Measurements from ENCODE around the gene TRUB2.

Gene TRUB2

DNA sequence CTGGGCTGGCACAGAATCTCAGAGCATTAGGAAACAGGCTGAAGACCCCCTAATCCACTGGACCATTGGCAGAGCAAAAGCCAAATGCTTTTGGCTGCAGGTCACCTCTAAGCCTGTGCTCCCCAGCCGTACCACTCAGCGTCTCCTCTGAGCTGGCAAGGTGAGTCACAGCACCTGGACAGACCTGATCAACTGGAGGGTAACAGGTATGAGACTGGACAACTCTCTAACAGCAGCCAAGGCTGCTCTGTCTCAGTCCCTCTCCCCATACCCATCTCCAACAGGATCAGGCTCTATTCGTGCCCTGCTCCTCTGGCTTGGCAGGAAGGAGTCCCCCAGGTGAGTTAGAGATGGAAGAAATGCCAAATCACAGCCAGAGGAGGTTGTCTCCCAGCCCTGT is 51.1 kb downstream of the TRUB2 start:
- DNase-seq (ENCODE audit: low read depth in 2 of 2): no peak

DNA sequence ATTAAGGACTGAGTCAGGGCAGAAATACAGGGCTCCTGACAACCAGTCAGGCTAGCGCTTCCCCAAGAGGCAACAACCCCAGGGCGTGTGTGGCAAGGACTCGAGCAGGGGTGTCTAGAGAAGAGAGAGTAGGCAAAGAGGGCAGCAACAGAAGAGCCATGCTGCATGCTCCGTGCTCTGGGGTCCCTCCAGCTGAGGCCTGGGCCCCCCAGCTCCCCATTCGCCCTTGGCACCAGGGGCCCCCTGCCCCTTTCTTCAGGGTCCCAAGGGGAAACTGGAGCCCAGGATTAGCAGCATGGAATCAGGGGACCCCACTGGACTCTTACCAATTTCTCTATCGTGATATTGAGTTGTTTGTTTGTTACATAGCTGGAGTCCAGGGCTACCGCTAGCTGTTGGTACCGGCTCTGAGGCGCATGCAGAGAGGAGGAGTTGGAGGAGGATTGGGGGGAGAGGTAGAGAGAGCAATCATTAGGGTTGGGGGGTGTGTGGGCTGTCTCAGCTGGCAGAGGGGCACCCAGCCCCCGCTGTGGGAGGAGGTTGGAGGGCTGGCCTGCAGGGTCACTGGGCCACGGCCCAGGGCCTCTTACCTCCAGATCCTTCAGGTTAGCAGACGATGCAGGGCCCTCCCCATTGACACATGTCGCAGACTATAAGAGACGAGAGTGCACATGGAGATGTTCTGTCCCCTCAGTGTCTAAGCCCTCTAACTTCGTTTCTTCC is 55.2 kb downstream of the TRUB2 start:
- no peak for DNase-seq (ENCODE audit: low read depth in 2 of 2)

DNA sequence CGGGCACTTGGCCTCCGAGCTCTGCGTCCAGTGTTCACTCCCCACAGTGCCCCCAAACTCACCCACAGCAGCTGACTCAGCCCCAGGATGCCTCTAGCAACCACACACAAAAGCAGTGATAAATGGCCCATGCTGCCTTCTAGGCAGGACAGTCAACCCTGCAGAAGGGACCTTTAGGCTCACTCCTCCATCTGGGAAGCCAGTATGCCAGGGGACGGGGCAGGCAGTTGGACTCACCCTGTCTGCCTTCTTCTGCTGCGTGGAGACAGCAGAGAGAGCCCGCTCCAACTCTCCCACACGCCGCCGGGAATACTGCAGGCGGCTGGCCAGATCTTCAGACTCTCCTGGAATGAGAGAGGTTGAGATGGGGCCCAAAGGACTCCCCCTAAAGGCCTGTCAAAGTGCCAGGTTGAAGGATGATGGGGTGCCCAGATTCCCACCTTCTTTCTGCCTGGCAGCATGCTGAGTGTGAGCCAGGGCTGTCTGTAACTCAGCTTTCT is 56.8 kb downstream of the TRUB2 start:
- no peak for DNase-seq (ENCODE audit: low read depth in 2 of 2)

DNA sequence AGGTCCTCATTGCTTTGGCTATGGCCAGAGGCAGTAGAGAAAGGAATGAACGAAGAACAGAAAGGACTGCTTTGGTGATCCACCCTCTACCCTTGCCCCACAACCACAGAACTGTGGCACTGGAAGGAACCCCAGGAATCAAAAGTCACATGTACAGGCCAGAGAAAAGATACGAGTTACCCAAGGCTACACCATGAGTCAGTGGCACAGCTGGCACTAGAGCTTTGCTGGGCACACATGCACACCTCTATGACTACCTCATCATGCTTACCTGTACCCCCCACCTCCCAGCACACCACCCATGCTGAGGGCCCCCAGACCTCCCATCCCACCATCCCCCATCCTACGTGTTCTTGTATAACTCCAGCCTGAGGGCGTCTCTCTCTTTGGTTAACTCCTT is 59.6 kb downstream of the TRUB2 start:
- DNase-seq (ENCODE audit: low read depth in 2 of 2): no peak

DNA sequence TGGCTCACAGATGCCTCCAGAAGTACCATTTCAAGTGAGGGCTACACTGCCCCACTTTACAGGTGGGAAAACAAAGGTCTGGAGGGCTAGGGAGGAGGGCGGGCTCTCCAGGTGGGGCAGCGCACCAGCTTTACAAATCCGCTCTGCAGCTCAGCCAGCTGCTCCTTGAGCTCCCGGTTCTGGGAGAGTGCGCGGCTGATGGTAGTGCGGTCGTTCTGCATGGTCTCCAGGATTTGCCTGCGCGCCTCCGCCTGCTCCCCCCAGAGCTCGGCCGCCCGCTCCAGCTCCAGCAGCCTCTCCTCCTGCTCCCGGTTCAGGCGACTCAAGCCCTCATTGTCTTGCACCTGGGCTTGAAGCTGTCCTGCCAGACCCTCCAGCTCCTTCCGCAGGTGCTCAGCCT is 61.9 kb downstream of the TRUB2 start:
- DNase-seq (ENCODE audit: low read depth in 2 of 2): no peak

DNA sequence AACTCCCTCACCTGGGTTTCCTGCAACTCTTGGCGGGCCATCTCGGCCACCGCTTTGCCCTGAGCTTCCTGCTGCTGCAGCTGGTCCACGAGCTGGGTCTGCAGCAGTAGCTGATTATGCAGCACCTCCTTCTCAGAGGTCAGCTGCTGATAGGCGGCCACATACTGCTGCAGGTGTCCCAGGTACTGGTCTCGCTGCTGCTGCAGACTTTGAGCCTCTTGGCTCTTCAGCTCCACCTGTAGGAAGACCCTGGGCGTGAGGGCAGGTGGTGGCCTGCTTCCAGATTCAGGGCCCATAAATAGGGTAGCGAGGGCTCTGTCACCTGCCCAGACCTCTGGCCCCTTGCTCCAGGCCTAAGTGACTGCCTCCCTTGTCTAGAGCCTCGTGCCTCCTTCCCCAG is 63.1 kb downstream of the TRUB2 start:
- DNase-seq (ENCODE audit: low read depth in 2 of 2): no peak

DNA sequence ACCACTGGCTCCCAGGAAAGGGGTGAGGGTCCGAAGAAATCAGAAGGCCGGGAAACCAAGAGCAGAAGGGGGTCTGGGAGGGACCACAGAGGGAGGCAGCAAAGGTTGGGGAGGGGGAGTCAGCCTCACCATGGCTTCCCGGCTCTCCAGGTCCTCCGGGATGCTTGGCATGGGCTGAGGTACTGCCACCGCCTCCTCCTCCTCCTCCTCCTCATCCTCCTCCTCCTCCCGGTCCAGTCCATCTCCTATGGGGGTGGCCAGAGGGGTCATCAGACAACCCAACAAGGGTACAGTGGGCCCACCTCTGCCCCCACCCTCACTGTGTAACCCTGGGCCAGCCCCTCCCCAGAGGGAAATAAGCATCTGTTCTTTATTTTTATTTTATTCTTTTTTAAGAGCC is 63.9 kb downstream of the TRUB2 start:
- DNase-seq (ENCODE audit: low read depth in 2 of 2): no peak

DNA sequence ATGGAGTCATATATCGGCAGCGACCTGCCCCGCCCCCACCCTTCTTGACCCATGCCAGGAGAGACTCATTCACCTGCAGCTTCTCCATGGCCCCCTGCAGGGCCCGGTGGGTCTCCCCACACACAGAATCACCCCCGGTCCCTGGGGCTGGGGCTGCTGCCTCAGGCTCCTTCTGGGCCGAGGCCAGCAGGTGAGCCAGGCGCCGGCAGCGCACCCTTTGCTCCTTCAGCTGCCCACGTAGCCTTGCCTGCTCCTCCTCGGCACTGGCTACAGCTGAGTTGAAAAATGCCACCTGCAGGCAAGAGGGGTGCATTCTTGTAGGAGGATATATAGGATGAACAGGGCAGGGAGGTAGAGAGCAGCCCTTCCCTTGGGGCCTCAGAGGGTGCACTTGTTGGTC is 64.3 kb downstream of the TRUB2 start:
- DNase-seq (ENCODE audit: low read depth in 2 of 2): no peak

DNA sequence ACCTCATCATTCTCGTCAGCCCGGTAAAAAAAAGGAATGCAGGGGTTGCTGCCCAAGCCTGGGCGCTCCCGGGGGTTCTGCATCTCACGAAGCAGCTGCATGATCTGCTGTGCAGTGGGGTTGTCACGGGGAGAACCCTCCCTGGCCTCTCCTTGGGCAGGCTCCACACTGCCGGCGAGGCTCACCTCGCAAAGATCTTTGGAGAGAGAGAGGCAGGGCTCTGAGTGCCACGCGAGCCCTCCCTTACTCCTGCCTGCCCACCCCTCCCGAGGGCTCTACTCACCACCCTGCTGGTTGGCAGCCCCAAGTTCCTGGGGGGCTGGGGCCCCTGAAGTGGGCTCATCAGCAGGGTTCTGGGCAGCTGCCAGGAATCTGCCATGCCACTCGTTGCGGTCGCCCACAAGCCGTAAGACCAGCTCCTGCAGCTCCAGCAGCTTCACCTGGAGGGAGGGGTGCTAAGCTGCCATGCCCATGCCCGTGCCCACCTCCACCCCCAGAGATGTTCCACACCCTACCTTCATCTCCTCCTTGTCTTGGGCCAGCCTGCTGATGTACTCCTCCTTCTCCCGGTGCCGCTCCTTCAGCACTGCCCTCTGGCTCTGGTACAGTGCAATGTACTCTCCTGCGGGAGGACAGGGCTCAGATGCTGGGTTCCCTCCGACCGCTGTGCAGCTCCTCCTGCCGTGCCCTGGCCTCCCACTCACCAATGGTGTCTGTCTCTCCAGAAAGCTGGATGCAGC is 65.0 kb downstream of the TRUB2 start:
- DNase-seq (ENCODE audit: low read depth in 2 of 2): no peak
